CD4-positive, alpha-beta T cell treated with Interleukin-6 for 4 hours (primary cell): Measurements from ENCODE around the gene TBATA.

Experiments
- DNase-seq: peaks from one replicate; pipeline ENCODE4 v3.0.0-alpha.2; 2020; ENCODE audit warnings: mixed read lengths

TBATA gene

GRCh38 chr10:70807556-70807955, 22.4 kb upstream of the TBATA start:
- DNase-seq, result no peak

GRCh38 chr10:70806841-70807240, 21.7 kb upstream of the TBATA start:
- no peak for DNase-seq

DNA sequence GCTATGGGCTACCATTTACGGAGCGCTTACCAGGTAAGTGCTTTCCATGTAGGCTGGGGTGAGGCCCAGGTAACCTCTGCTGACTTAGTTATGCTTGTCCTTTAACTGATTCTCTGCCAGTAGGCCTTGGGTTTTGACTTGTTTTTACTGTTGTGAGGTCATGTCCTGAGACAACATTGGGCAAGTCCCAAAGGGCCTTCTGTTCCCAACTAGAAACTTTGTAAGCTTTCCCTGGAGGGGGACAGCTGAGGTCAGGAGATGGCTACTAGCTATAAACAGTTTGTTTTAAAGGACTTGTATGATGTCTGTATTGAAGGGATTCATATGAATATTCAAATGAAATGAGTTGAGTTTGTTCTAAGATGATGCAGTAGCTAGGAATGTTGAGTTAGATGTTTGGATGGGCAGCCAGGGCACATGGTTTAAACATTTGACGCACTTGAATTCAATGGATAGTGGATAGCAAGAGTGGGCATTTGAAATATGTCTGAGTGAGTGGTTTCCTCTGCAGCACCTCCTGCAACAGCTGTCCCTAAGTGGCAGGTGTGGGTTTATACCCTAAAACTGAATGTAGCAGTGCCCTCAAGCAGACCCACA, 20.5 kb upstream of the TBATA start:
- DNase-seq, result no peak

DNA sequence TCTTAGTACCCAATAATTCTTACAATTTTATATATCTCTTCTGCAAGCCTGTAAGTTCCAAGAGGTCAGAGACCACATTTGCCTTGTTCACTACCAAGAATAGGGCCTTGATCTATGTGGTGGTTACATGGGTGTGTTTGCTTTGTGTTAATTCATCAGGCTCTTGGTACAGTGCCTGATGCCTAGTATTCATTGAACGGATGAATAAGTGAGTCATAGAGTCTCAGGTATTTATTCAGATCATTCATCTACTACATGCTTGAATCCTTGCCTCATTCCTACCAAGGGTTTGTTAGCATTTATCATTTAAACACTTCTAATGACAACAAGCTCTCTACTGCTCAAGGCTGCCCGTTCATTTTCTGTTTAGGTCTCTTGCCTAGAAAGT, 19.2 kb upstream of the TBATA start:
- DNase-seq, result no peak

- DNase-seq, result no peak
Observed at GRCh38 chr10:70803775-70804420, 18.7 kb upstream of the TBATA start.

DNA sequence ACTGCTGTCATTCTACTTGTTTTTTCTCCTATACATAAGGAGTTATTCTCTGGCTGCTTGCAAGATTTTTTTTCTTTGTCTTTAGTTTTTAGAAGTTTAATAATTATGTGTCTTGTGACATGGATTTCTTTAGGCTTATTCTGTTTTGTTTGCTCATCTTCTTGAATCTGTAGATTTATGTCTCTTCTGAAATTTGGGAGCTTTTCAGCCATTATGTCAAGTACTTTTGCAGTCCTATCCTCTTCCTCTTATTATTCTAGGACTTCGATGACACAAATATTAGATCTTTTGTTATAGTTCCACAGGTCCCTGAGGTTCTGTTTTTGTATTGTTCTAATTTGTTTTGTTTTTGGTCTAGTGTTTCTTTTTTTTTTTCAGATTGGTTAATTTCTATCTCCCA, 16.7 kb upstream of the TBATA start:
- no peak for DNase-seq

- DNase-seq, result no peak
Observed at GRCh38 chr10:70799124-70799523, 13.9 kb upstream of the TBATA start.

DNA sequence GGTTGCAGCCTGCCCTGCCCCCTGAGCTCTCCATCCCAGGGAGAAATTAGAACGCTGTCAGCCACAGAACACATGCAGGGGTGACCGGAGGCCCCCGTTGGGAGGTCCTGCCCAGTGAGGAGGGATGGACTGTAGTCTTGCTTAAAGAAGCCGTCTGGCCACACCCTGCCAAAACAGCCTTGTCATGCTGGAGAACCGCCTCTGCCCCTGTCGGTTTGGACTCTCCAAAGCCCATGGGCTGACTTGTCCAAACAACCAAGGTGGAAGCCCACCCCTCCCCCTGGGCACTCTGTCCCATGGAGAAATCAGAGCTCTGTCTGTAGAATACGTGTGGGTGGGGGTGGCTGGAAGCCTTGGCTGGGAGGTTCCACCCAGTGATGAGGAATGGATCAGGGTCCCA, 12.7 kb upstream of the TBATA start:
- no peak for DNase-seq

GRCh38 chr10:70795613-70796012, 10.4 kb upstream of the TBATA start:
- no peak for DNase-seq

DNA sequence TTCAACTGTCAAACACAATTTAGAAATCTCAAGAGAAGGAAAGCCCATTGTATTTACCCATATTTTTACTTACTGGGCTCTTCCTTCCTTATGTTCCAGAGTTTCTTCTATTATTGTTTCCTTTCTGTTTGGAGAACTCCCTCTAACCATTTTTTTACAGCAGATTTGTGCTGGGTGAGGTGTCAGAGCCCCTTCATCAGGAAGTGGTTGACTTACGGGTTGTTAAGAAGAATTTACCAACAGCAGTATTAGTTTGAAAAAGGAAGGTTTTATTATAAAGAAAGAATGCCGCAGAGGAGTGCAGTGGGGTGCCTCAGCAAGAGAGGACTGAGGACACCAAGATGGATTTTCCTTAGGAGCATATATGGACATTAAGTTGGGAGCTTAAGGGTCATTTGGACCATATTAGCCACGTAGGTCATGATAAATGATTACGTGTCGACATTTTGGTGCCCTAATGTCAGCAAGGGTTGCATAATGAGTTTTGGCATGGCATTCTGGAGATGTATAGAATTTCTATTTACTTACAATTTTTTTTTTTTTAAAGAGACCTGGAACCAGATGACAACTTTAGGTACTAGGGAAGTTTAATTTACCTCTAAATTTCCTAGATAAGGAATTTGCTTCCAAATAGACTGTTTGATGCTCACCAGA, 6.3 kb upstream of the TBATA start:
- DNase-seq, result no peak

- no peak for DNase-seq
Observed at GRCh38 chr10:70786799-70787415, 1.7 kb upstream of the TBATA start.

GRCh38 chr10:70784471-70784870, 706 bp downstream of the TBATA start:
- no peak for DNase-seq

DNA sequence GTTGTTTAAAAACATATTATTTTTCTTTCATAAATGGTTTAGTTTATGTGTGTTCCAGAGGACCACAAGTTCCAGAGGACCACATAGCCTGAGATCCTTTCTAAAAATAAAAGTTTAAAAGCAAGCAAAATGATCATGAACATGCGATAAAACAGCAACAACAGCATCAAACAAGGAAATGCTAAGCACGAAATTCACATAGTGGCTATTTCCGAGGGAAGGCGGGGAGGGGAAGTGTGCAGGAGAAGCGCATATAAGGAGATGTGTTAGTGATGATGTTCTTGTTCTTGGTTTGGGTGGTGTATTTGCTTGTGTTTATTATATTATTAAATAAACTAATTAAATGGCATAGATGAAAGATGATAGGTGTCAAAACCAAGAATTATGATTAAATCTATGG, 1.2 kb downstream of the TBATA start:
- no peak for DNase-seq

- no peak for DNase-seq
Observed at GRCh38 chr10:70782746-70783680, 2.2 kb downstream of the TBATA start.

DNA sequence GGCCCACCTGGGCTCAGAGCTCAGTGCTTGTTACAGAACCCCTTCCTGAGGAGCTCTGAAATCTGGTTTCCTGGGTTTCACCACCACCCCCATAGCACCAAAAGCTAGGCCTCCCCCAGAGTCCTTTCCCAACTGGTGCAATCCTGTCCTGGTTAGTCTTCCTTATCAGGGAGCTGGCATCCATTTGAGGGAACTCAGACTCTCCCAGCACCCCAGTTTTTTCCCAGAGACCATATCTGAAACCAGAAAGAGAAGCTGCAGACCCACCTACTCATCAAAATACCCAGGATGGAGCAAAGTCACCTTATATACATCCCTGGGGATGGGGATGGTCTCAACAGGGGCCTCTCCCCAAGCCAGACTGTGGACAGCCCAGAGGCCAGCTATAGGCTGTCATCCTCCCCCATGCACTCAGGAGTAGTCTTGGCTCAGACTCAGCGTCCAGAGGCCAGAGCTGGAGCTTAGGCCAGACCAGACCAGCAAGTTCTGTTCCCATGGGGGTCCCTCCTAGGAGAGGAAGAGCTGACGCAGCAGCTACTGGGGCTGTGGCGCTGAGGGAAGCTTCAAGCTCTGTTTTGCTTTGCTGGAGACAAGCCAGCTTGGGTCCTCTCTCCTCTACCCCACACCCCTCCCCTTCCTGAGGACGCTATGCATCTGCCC, 3.0 kb downstream of the TBATA start:
- DNase-seq, result no peak

DNA sequence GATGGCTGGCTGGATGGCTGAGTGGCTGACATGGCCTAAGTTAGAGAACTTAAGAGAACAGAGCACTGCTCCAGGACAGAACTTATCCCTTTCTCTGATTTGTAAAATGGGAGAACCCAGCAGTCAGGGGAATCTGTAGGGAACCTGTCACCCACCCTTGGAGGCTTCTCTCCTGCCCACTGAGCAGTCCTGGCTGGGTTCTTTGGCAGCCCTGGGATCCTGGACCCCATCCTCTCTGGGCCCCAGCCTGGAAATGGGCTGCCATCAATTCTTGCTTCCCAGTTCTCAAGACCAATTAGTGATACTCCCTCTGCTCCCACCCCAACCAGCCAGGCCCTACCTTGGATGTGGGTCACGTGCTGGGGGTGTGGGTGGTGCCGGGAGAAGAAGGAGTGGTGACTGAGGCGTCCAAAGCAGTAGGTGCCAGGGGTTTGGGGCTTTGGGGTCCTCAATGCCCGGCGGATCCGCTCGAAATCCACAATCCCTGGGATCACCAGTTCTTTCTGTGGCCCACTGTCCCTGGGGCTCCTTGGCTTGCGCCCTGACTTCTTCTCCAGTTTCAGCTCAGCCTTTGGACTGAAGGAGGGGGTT, 3.6 kb downstream of the TBATA start:
- no peak for DNase-seq

GRCh38 chr10:70780772-70781171, 4.4 kb downstream of the TBATA start:
- no peak for DNase-seq

DNA sequence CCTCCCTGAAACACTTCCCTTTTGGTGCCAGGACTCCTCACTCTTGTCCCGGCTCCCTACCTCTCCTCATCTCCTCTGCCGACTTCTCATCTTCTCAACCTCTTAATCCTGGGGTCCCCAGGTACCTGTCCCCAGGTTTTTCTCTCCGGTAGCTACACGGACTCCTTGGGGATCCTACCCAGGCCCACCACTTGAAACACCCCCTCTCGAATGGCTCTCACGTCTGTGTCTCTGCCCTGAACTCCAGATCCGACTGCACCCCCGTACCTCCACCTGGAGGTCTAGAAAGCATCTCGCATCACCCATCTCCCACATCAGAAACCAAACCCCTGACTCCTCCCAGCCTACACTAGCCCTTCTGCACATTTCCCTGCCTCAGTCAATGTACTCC, 4.8 kb downstream of the TBATA start:
- DNase-seq, result no peak

- DNase-seq, result no peak
Observed at GRCh38 chr10:70779511-70780369, 5.4 kb downstream of the TBATA start.

DNA sequence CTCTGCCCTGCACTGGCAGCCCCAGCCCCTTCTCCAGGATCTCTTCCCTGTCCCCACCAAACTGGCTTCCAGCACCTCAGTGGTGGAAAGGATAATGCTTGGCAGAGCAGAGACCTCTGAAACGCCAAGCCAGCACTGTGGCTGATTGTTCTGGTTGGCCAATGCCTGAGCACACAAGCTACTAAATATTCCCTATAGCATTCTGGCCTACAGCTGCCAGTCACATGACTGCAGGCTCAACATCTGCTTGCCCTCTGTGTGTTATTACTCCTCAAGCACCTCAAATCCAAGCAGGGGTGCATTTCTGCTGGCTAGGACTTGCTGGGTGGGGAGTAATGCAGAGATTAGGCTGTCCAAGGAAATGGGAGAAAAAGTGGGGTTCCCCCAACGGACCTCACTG, 6.1 kb downstream of the TBATA start:
- no peak for DNase-seq
